ENCODE data around the gene CACNG8. TPM values are rescaled to one million over a fixed set of nuclear protein-coding genes. Genes with fewer than 3 reads are reported as not detected.

Gene CACNG8
- total RNA-seq, 1 experiment from 2014 or later: 12.5 TPM

DNA sequence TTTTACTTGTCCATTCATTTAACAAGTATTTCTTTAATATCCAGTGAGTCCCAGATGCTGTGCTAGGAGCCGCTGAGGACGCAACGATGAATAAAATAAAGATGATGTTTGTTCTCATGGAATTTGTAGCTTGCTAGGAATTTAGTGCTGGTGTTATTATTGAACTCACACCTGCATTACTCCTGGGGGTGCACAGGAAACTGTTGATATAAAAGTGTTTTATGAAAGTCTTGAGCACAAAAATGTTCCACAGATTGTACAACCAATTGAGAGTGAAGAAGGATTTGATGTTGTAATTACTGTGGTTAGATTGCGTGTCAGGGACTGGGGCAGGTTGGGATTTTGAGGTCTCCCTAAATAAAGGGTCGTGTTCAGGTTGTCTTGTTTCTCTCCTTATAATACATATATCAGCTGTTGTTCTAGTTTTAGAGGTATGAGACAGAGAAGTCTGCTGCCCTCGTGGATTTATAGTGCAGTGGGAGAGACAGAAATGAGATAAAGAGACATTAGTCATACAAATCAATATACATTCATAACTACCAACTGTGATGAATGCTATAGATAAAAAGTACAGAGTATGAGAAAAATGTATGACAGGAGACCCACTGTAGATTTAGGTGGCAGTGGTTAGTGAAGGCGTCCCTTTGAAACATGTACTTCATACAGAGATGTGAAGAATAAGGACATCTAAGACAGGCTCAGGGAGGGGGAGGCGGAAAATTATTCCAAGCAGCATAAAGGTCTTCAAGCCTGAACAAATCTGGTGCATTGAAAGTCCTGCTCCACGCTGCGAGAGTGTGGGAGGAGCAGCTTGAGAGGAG lies 40.0 kb downstream of the CACNG8 start (continued):
- TF ChIP-seq, protein P1, sequence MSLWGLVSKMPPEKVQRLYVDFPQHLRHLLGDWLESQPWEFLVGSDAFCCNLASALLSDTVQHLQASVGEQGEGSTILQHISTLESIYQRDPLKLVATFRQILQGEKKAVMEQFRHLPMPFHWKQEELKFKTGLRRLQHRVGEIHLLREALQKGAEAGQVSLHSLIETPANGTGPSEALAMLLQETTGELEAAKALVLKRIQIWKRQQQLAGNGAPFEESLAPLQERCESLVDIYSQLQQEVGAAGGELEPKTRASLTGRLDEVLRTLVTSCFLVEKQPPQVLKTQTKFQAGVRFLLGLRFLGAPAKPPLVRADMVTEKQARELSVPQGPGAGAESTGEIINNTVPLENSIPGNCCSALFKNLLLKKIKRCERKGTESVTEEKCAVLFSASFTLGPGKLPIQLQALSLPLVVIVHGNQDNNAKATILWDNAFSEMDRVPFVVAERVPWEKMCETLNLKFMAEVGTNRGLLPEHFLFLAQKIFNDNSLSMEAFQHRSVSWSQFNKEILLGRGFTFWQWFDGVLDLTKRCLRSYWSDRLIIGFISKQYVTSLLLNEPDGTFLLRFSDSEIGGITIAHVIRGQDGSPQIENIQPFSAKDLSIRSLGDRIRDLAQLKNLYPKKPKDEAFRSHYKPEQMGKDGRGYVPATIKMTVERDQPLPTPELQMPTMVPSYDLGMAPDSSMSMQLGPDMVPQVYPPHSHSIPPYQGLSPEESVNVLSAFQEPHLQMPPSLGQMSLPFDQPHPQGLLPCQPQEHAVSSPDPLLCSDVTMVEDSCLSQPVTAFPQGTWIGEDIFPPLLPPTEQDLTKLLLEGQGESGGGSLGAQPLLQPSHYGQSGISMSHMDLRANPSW (CRISPR knock-in tag; conservative IDR thresholded peaks at IDR 0.05; ENCODE audit: low read depth): no peak
- TF ChIP-seq ATF1 (CRISPR knock-in tag; IDR thresholded peaks at IDR 0.05): no peak
- TF ChIP-seq, protein P2, sequence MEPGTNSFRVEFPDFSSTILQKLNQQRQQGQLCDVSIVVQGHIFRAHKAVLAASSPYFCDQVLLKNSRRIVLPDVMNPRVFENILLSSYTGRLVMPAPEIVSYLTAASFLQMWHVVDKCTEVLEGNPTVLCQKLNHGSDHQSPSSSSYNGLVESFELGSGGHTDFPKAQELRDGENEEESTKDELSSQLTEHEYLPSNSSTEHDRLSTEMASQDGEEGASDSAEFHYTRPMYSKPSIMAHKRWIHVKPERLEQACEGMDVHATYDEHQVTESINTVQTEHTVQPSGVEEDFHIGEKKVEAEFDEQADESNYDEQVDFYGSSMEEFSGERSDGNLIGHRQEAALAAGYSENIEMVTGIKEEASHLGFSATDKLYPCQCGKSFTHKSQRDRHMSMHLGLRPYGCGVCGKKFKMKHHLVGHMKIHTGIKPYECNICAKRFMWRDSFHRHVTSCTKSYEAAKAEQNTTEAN (CRISPR knock-in tag; IDR thresholded peaks at IDR 0.05): no peak

DNA sequence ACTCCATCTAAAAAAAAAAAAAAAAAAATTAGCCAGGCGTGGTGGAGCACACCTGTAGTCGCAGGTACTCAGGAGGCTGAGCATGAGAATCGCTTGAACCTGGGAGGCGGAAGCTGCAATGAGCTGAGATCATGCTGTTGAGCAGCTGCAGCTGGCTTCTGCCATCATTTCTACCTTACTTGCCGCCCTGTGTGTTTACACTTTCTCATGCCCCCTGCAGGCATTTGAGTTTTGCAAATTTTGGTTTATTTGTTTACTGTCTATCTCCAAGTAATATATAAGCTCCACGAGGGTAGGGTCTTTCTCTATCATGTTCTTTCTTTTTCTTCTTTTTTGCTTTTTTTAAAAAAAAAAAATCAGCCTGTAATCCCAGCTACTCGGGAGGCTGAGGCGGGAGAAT lies 46.7 kb downstream of the CACNG8 start:
- ChIA-PET CTCF (interaction anchor here (0.6 to 1.2 kb wide), 6 partner anchors 15 to 232 kb away, joined by 3 to 9 read pairs (median 4); no protein-coding TSS in a partner anchor), POLR2A (interaction anchor here (0.6 kb wide), 1 partner anchor 30 kb away, joined by 6 read pairs; no protein-coding TSS in a partner anchor)
- Mint-ChIP-seq H3K27ac (no peak overlapping the region), H3K27me3 (ENCODE audit: low read depth) (peaks cover 3% of the 10 kb centered on the region), H3K4me3 (no peak overlapping the region), H3K4me1 (peaks cover 23% of the 10 kb centered on the region), H3K36me3 (no peaks in the 10 kb centered on the region), H3K9me3 (no peaks in the 10 kb centered on the region)
- ATAC-seq: no peak
- no peak for DNase-seq (ENCODE audit: low spot score)
- TF ChIP-seq ELF4 (CRISPR knock-in tag; IDR thresholded peaks at IDR 0.05; ENCODE audit: low read depth) (no peak), NR3C1 (CRISPR knock-in tag; conservative IDR thresholded peaks at IDR 0.05; ENCODE audit: low read depth) (no peak), GTF2I (CRISPR knock-in tag; conservative IDR thresholded peaks at IDR 0.05) (no peak), FOXJ3 (CRISPR knock-in tag; IDR thresholded peaks at IDR 0.05; ENCODE audit: borderline replicate concordance) (no peak), JAZF1 (CRISPR knock-in tag; IDR thresholded peaks at IDR 0.05) (no peak), TP53 (CRISPR knock-in tag; IDR thresholded peaks at IDR 0.05) (no peak), GRHL2 (CRISPR knock-in tag; IDR thresholded peaks at IDR 0.05; ENCODE audit: insufficient replicate concordance, severe bottlenecking) (no peak), ZNF232 (CRISPR knock-in tag; IDR thresholded peaks at IDR 0.05) (no peak), MYBL2 (CRISPR knock-in tag; IDR thresholded peaks at IDR 0.05) (no peak), ZNF219 (CRISPR knock-in tag; IDR thresholded peaks at IDR 0.05; ENCODE audit: borderline replicate concordance) (no peak)
- TF ChIP-seq, protein P3, sequence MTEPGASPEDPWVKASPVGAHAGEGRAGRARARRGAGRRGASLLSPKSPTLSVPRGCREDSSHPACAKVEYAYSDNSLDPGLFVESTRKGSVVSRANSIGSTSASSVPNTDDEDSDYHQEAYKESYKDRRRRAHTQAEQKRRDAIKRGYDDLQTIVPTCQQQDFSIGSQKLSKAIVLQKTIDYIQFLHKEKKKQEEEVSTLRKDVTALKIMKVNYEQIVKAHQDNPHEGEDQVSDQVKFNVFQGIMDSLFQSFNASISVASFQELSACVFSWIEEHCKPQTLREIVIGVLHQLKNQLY (CRISPR knock-in tag; IDR thresholded peaks at IDR 0.05): no peak
- TF ChIP-seq, protein P4, sequence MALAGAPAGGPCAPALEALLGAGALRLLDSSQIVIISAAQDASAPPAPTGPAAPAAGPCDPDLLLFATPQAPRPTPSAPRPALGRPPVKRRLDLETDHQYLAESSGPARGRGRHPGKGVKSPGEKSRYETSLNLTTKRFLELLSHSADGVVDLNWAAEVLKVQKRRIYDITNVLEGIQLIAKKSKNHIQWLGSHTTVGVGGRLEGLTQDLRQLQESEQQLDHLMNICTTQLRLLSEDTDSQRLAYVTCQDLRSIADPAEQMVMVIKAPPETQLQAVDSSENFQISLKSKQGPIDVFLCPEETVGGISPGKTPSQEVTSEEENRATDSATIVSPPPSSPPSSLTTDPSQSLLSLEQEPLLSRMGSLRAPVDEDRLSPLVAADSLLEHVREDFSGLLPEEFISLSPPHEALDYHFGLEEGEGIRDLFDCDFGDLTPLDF (CRISPR knock-in tag; IDR thresholded peaks at IDR 0.05): no peak
- TF ChIP-seq, protein P2 (CRISPR knock-in tag; IDR thresholded peaks at IDR 0.05): no peak
- TF ChIP-seq, protein P5, sequence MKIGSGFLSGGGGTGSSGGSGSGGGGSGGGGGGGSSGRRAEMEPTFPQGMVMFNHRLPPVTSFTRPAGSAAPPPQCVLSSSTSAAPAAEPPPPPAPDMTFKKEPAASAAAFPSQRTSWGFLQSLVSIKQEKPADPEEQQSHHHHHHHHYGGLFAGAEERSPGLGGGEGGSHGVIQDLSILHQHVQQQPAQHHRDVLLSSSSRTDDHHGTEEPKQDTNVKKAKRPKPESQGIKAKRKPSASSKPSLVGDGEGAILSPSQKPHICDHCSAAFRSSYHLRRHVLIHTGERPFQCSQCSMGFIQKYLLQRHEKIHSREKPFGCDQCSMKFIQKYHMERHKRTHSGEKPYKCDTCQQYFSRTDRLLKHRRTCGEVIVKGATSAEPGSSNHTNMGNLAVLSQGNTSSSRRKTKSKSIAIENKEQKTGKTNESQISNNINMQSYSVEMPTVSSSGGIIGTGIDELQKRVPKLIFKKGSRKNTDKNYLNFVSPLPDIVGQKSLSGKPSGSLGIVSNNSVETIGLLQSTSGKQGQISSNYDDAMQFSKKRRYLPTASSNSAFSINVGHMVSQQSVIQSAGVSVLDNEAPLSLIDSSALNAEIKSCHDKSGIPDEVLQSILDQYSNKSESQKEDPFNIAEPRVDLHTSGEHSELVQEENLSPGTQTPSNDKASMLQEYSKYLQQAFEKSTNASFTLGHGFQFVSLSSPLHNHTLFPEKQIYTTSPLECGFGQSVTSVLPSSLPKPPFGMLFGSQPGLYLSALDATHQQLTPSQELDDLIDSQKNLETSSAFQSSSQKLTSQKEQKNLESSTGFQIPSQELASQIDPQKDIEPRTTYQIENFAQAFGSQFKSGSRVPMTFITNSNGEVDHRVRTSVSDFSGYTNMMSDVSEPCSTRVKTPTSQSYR (CRISPR knock-in tag; IDR thresholded peaks at IDR 0.05): no peak
- TF ChIP-seq, protein P6, sequence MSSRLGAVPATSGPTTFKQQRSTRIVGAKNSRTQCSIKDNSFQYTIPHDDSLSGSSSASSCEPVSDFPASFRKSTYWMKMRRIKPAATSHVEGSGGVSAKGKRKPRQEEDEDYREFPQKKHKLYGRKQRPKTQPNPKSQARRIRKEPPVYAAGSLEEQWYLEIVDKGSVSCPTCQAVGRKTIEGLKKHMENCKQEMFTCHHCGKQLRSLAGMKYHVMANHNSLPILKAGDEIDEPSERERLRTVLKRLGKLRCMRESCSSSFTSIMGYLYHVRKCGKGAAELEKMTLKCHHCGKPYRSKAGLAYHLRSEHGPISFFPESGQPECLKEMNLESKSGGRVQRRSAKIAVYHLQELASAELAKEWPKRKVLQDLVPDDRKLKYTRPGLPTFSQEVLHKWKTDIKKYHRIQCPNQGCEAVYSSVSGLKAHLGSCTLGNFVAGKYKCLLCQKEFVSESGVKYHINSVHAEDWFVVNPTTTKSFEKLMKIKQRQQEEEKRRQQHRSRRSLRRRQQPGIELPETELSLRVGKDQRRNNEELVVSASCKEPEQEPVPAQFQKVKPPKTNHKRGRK (CRISPR knock-in tag; IDR thresholded peaks at IDR 0.05; ENCODE audit: borderline replicate concordance): no peak
- TF ChIP-seq, protein P7, sequence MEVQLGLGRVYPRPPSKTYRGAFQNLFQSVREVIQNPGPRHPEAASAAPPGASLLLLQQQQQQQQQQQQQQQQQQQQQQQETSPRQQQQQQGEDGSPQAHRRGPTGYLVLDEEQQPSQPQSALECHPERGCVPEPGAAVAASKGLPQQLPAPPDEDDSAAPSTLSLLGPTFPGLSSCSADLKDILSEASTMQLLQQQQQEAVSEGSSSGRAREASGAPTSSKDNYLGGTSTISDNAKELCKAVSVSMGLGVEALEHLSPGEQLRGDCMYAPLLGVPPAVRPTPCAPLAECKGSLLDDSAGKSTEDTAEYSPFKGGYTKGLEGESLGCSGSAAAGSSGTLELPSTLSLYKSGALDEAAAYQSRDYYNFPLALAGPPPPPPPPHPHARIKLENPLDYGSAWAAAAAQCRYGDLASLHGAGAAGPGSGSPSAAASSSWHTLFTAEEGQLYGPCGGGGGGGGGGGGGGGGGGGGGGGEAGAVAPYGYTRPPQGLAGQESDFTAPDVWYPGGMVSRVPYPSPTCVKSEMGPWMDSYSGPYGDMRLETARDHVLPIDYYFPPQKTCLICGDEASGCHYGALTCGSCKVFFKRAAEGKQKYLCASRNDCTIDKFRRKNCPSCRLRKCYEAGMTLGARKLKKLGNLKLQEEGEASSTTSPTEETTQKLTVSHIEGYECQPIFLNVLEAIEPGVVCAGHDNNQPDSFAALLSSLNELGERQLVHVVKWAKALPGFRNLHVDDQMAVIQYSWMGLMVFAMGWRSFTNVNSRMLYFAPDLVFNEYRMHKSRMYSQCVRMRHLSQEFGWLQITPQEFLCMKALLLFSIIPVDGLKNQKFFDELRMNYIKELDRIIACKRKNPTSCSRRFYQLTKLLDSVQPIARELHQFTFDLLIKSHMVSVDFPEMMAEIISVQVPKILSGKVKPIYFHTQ (CRISPR knock-in tag; IDR thresholded peaks at IDR 0.05): no peak

Measured in WTC11 (cell line).